HL-60 (cell line): ENCODE results near the gene LRP2.
"Not testable (repeated sequence)": the region's sequence is repeated elsewhere in the genome, so short reads cannot be mapped to it uniquely, and the experiment has no call there.

ENCODE experiments used
- DNase-seq, 2 experiments: peaks; one replicate each; pipeline ENCODE4 v3.0.0-alpha.2; 2010 to 2020; ENCODE audit warnings: low read depth in 1 of 2, low spot score in 1 of 2
- H3K27ac ChIP-seq: fragments of 250-450 bp; sonication (Bioruptor Pico); replicated peaks from 2 replicates; pipeline ENCODE4 v1.5.1; 2020; ENCODE audit warnings: mild to moderate bottlenecking, moderate library complexity
- H3K27me3 ChIP-seq: fragments of 250-450 bp; sonication (Bioruptor Pico); 2 replicates; pipeline ENCODE4 v1.5.1; 2021; ENCODE audit warnings: mild to moderate bottlenecking, moderate library complexity; ENCODE audit not compliant: insufficient read depth, poor library complexity, severe bottlenecking
- H3K4me3 ChIP-seq: replicated peaks from 2 replicates; pipeline ENCODE4 v1.5.1; 2011; ENCODE audit warnings: mild to moderate bottlenecking, control low read depth, low read length; ENCODE audit not compliant: insufficient read depth
- GABPA ChIP-seq: IDR thresholded peaks from 2 replicates; pipeline ENCODE4 v1.6.1; 2012; ENCODE audit warnings: low read depth
- POLR2AphosphoS5 ChIP-seq: IDR thresholded peaks from 2 replicates; pipeline ENCODE4 v1.6.1; 2012; ENCODE audit warnings: low read depth
- SPI1 ChIP-seq: IDR thresholded peaks from 2 replicates; pipeline ENCODE4 v1.6.1; 2012; ENCODE audit warnings: low read depth, mild to moderate bottlenecking, borderline replicate concordance
- long read RNA-seq: library from polyadenylated mRNA; unstranded; transcript quantifications from one replicate; pipeline ENCODE4 v2.0.0, GENCODE V29; 2020
- TF ChIP-seq, protein P1 (sequence below): IDR thresholded peaks from 2 replicates; pipeline ENCODE4 v1.6.1; 2012; ENCODE audit warnings: low read depth; ENCODE audit not compliant: insufficient replicate concordance
- TF ChIP-seq, protein P2 (sequence below): IDR thresholded peaks from one replicate; pipeline ENCODE4 v1.5.1; 2011; ENCODE audit warnings: low read length, control low read depth, inconsistent platforms; ENCODE audit not compliant: insufficient read depth

Gene LRP2
- long read RNA-seq, result 0 reads

DNA sequence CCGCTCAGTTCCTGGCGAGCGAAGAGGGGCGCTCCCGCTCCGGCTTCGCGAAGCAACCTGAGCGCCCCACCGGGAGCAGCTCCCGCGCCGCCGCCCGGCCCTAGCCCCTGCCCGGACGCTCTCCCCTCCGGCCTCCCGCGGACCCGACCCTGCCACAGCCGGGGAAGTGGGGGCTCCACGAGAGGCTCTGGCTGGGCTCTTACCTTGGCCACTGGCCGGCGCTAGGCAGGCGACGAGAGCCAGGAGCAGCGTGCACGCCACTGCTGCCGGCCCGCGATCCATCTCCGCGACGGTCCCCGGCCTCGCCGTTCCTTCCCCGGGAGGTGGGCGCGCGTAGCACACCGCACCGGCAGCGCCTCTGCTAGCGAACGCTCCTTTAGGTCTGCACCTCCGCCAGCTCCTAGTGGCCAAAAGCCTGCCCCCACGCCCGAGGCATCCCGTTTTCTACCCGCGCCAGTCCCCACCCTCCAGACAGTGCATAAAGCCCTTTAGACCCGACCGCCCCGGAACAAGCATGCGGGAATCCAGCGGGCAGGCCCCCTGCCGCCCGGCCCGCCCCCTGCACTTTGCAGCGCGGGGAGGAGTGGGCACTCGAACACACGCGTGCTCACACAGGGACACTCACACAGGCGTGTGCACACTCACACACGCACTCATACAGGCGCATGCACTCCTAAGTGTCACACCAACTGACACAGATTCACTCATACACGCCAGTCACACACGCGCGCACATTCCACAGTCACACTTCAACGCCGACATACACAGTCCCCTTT is at the start of gene LRP2:
LRP2 (minus strand) TSS at position 417 of the 776 bp plus-strand sequence; CDS start at position 282, 135 bp downstream.
- H3K27ac ChIP-seq, result no peak within 1 kb of the TSS
- DNase-seq, result no peak
- TF ChIP-seq GABPA (no peak), POLR2AphosphoS5 (no peak), SPI1 (no peak)
- TF ChIP-seq, protein P1, sequence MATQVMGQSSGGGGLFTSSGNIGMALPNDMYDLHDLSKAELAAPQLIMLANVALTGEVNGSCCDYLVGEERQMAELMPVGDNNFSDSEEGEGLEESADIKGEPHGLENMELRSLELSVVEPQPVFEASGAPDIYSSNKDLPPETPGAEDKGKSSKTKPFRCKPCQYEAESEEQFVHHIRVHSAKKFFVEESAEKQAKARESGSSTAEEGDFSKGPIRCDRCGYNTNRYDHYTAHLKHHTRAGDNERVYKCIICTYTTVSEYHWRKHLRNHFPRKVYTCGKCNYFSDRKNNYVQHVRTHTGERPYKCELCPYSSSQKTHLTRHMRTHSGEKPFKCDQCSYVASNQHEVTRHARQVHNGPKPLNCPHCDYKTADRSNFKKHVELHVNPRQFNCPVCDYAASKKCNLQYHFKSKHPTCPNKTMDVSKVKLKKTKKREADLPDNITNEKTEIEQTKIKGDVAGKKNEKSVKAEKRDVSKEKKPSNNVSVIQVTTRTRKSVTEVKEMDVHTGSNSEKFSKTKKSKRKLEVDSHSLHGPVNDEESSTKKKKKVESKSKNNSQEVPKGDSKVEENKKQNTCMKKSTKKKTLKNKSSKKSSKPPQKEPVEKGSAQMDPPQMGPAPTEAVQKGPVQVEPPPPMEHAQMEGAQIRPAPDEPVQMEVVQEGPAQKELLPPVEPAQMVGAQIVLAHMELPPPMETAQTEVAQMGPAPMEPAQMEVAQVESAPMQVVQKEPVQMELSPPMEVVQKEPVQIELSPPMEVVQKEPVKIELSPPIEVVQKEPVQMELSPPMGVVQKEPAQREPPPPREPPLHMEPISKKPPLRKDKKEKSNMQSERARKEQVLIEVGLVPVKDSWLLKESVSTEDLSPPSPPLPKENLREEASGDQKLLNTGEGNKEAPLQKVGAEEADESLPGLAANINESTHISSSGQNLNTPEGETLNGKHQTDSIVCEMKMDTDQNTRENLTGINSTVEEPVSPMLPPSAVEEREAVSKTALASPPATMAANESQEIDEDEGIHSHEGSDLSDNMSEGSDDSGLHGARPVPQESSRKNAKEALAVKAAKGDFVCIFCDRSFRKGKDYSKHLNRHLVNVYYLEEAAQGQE, result no peak
- TF ChIP-seq, protein P2, sequence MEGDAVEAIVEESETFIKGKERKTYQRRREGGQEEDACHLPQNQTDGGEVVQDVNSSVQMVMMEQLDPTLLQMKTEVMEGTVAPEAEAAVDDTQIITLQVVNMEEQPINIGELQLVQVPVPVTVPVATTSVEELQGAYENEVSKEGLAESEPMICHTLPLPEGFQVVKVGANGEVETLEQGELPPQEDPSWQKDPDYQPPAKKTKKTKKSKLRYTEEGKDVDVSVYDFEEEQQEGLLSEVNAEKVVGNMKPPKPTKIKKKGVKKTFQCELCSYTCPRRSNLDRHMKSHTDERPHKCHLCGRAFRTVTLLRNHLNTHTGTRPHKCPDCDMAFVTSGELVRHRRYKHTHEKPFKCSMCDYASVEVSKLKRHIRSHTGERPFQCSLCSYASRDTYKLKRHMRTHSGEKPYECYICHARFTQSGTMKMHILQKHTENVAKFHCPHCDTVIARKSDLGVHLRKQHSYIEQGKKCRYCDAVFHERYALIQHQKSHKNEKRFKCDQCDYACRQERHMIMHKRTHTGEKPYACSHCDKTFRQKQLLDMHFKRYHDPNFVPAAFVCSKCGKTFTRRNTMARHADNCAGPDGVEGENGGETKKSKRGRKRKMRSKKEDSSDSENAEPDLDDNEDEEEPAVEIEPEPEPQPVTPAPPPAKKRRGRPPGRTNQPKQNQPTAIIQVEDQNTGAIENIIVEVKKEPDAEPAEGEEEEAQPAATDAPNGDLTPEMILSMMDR, result no peak
- peaks cover 59% of the 10 kb centered on the region for H3K27me3 ChIP-seq
- H3K4me3 ChIP-seq, result peak within 1 kb of the TSS; percentile 25

DNA sequence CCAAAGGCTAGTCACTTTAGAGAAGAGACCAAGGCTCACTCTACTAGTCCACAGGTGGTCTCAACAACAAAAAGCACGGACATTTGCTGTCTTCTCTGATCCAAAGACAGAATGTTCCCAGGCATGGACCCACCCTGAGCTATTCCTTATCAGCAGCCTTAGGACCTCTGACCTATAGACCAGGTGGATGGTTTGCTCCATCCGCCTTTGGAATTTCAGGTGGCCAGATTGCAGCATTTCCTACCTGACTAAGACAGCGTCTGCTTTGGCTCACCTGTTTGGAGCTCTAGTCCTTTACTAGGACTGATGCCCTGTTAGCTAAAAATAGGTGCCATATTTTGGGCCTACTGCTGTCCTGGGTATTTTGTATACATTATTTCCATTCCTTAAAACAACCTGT is 44.6 kb upstream of the LRP2 start:
- H3K4me3 ChIP-seq, result no peak overlapping the region
- TF ChIP-seq POLR2AphosphoS5, result no peak
- TF ChIP-seq, protein P2, result no peak
- no peak for TF ChIP-seq SPI1
- TF ChIP-seq GABPA, result no peak
- peaks cover 3% of the 10 kb centered on the region for H3K27me3 ChIP-seq
- no peak overlapping the region for H3K27ac ChIP-seq
- no peak for DNase-seq

DNA sequence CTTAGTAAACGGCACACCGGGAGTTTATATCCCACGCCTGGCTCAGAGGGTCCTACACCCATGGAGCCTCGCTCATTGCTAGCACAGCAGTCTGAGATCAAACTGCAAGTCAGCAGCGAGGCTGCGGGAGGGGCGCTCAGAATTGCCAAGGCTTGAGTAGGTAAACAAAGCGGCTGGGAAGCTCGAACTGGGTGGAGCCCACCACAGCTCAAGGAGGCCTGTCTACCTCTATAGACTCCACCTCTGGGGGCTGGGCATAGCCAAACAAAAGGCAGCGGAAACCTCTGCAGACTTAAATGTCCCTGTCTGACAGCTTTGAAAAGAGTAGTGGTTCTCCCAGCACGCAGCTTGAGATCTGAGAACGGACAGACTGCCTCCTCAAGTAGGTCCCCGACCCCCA is 37.2 kb upstream of the LRP2 start:
- not testable (repeated sequence) for DNase-seq, H3K27ac ChIP-seq, H3K27me3 ChIP-seq, H3K4me3 ChIP-seq

DNA sequence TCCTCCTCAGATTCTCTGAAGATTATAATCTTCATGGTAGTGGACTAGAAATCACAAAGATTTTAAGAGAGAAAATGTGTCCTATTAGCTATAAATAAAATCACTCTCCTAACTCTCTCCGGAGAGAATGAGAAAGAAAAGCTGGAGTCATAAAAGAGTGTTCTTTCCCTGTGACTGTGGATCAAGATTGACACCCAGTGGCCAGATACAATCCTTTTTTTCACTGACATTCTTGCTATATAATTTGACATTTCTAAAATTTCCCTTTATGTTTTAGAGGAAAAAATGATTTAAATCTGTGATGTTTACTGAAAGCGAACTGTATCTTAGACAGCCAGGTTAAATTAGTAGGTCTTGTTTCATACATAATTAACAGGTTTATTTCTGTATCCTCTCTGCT is 35.4 kb upstream of the LRP2 start:
- Histone ChIP-seq H3K4me3 (no peak overlapping the region), H3K27ac (no peak overlapping the region), H3K27me3 (peaks cover 3% of the 10 kb centered on the region)
- no peak for DNase-seq
- TF ChIP-seq SPI1 (no peak), GABPA (no peak), POLR2AphosphoS5 (no peak)
- TF ChIP-seq, protein P1, result no peak
- TF ChIP-seq, protein P2, result no peak
